ENCODE results near the gene TPM3.

DNA sequence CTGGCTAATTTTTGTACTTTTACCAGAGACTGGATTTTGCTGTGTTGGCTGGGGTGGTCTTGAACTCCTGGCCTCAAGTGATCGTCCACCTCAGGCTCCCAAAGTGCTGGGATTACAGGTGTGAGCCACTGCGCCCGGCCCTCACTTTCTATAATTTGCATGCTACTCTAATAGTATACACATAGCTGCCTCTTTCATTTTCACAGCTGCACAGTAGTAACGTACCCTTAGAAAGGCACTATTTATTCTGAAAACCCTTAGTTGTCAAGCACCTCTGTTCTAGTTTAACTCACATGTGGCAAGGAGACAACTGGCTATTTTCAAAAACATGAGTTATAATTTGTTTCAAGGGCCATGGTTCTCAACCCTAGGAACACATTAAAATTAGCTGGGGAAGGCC, 17.2 kb downstream of the TPM3 start:
- TF ChIP-seq FOXM1 (IDR thresholded peaks at IDR 0.05; ENCODE audit: borderline replicate concordance) (no peak), BHLHE40 (IDR thresholded peaks at IDR 0.05; ENCODE audit: borderline replicate concordance) (no peak), FOXA1 (IDR thresholded peaks at IDR 0.05) (no peak), TARDBP (IDR thresholded peaks at IDR 0.05) (no peak), SP1 (IDR thresholded peaks at IDR 0.05) (no peak), FOXK2 (IDR thresholded peaks at IDR 0.05) (no peak)
